ENCODE results near the gene TXLNB.

- no peak for TF ChIP-seq POLR2A (IDR thresholded peaks at IDR 0.05)
- no peak for TF ChIP-seq CTCF (IDR thresholded peaks at IDR 0.05)
- TF ChIP-seq POLR2AphosphoS5 (IDR thresholded peaks at IDR 0.05; ENCODE audit: insufficient read depth in 1 of 2, low read depth in 1 of 2) = no peak
These were observed 40.0 kb downstream of the TXLNB start for GRCh38 chr6:139251691-139252390.
